OCI-LY7 (cell line): ENCODE measurements around the gene IGSF9. TPM values are rescaled to one million over a fixed set of nuclear protein-coding genes. Genes with fewer than 3 reads are reported as not detected.

ENCODE experiments used
- BruUV-seq: library from RNA; stranded (reverse); fragments of 400-500 nt; replicated peaks from 2 replicates; lab custom pipeline; 2021; lab: Mats Ljungman, UMichigan
- CTCF ChIA-PET: fragments of 300-600 bp; sonication (Branson Sonifier 250); formaldehyde crosslinking; loops from one replicate; lab custom pipeline; 2022; ENCODE audit warnings: antibody characterized with exemption; ENCODE audit not compliant: unreplicated experiment; lab: Charles Lee
- POLR2A ChIA-PET: fragments of 300-600 bp; sonication (Branson Sonifier 250); formaldehyde crosslinking; loops from one replicate; lab custom pipeline; 2022; ENCODE audit warnings: antibody characterized with exemption; lab: Charles Lee
- DNase-seq: peaks from one replicate; pipeline ENCODE4 v3.0.0-alpha.2; 2015; ENCODE audit warnings: low spot score
- H2AFZ ChIP-seq: fragments of 200-600 bp; sonication (generic), shearing (Covaris generic); 2 replicates; pipeline ENCODE4 v1.6.1; 2014; ENCODE audit warnings: mild to moderate bottlenecking, antibody characterized with exemption, low read length, moderate library complexity
- H3K27ac ChIP-seq: fragments of 200-600 bp; sonication (generic); 2 replicates; pipeline ENCODE4 v1.5.1; 2014; ENCODE audit warnings: mixed run types, low read depth, mild to moderate bottlenecking, moderate library complexity, low read length, inconsistent platforms; ENCODE audit not compliant: poor library complexity, severe bottlenecking
- H3K36me3 ChIP-seq: fragments of 200-600 bp; sonication (generic); 2 replicates; pipeline ENCODE4 v1.6.1; 2014; ENCODE audit warnings: mild to moderate bottlenecking, antibody characterized with exemption, low read length, moderate library complexity, mixed read lengths; ENCODE audit not compliant: insufficient read depth
- H3K4me1 ChIP-seq: fragments of 200-600 bp; sonication (generic); 2 replicates; pipeline ENCODE4 v1.5.1; 2014; ENCODE audit warnings: mild to moderate bottlenecking, low read length; ENCODE audit not compliant: insufficient read depth, poor library complexity, severe bottlenecking
- H3K4me2 ChIP-seq: fragments of 200-600 bp; sonication (generic); 2 replicates; pipeline ENCODE4 v1.6.1; 2014; ENCODE audit warnings: mild to moderate bottlenecking, low read length
- H3K4me3 ChIP-seq: fragments of 200-600 bp; sonication (generic); 2 replicates; pipeline ENCODE4 v1.5.1; 2014; ENCODE audit warnings: mild to moderate bottlenecking, low read depth, low read length; ENCODE audit not compliant: poor library complexity, severe bottlenecking
- H3K79me2 ChIP-seq: fragments of 200-600 bp; sonication (generic); 2 replicates; pipeline ENCODE4 v1.6.1; 2016; ENCODE audit warnings: low read depth, mild to moderate bottlenecking, low read length, moderate library complexity, mixed read lengths; ENCODE audit not compliant: insufficient read depth
- H3K9me2 ChIP-seq: fragments of 200-600 bp; sonication (generic); 2 replicates; pipeline ENCODE4 v1.6.1; 2016; ENCODE audit warnings: mild to moderate bottlenecking, low read length, mixed read lengths; ENCODE audit not compliant: insufficient read depth
- H3K9me3 ChIP-seq: fragments of 200-600 bp; sonication (generic); 2 replicates; pipeline ENCODE4 v1.6.1; 2014; ENCODE audit warnings: mild to moderate bottlenecking, mixed run types, low read length, mixed read lengths
- H4K20me1 ChIP-seq: fragments of 200-600 bp; sonication (generic); 2 replicates; pipeline ENCODE4 v1.6.1; 2014; ENCODE audit warnings: mild to moderate bottlenecking, antibody characterized with exemption, low read length, moderate library complexity, mixed read lengths; ENCODE audit not compliant: insufficient read depth
- CTCF ChIP-seq: fragments of 200-600 bp; sonication (generic); conservative IDR thresholded peaks from 2 replicates; pipeline ENCODE4 v1.5.1; 2014; ENCODE audit warnings: mild to moderate bottlenecking, antibody characterized with exemption, low read length, moderate library complexity, mixed read lengths
- EZH2phosphoT487 ChIP-seq: fragments of 200-600 bp; sonication (generic); IDR thresholded peaks from 2 replicates; pipeline ENCODE4 v1.6.1; 2018; ENCODE audit warnings: low read depth, borderline replicate concordance, mild to moderate bottlenecking, mixed run types, antibody characterized with exemption, low read length, moderate library complexity, mixed read lengths
- intact Hi-C: fragments of 100-400 bp; cut with micrococcal nuclease; formaldehyde crosslinking; loops from one replicate; pipeline ENCODE4 v1.10.0; 2022; ENCODE audit not compliant: unreplicated experiment
- total RNA-seq, 2 experiments: library from RNA; depleted of rRNA in 1 of 2; stranded (reverse); fragments of >200 nt in 1 of 2; shearing (Covaris generic) in 1 of 2; gene quantifications; 2 replicates each; pipeline ENCODE4 v1.2.3, GENCODE V29; 2014 to 2022

The IGSF9 gene
- total RNA-seq, 2 experiments from 2014 or later = not detected

DNA sequence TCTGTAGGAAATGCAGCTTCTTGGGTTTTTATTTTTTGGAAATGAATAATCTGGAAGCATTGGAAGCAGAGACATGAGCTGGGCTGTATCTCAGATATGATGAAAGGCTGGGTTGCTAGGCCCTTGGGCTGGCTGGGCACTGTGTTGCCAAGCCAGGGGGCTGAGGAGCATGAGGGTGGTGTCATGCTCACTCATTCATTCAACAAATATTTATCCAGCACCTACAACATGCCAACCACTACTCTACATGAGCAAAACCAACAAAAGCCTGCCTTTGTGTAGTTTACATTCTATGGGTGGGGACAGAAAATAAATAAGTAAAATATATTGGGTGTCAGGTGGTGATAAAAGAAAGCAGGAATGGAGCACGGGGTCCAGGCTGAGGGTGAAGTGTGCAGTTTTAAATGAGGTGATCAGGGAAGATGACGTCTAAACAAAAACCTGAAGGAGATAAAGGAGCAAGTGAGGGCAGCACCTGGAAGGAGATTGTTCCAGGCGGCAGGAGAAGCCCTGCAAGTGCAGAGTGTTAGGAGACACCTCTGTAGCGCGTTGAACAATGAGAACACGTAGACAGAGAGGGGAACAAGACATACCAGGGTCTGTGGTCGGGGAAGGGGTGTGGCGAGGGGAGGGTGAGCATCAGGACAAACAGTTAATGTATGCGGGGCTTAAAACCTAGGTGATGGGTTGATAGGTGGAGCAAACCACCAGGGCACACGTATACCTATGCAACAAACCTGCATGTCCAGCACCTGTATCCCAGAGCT lies 31.0 kb downstream of the IGSF9 start:
- no peak overlapping the region for H3K27ac ChIP-seq

GRCh38 chr1:159913451-159914192 lies 31.8 kb downstream of the IGSF9 start:
- Histone ChIP-seq H3K27ac (no peak overlapping the region), H3K36me3 (peaks cover 24% of the 10 kb centered on the region), H3K4me2 (no peak overlapping the region), H3K4me1 (peaks cover 21% of the 10 kb centered on the region), H4K20me1 (no peaks in the 10 kb centered on the region), H2AFZ (no peak overlapping the region), H3K79me2 (no peaks in the 10 kb centered on the region), H3K9me2 (no peaks in the 10 kb centered on the region), H3K9me3 (no peaks in the 10 kb centered on the region), H3K4me3 (no peak overlapping the region)
- intact Hi-C loops = no loop called here
- ChIA-PET POLR2A (no interaction called here), CTCF (no interaction called here)
- no peak for DNase-seq
- no TSS peak for BruUV-seq
- no peak for TF ChIP-seq EZH2phosphoT487

More for the DNA sequence above, 31.0 kb downstream of the IGSF9 start:
- POLR2A ChIA-PET = interaction anchor here (0.6 kb wide), 1 partner anchor 98 kb away, joined by 3 read pairs; no protein-coding TSS in a partner anchor
- BruUV-seq = no TSS peak
- CTCF ChIA-PET = no interaction called here
- H3K4me1 ChIP-seq = peaks cover 21% of the 10 kb centered on the region
- no peak for TF ChIP-seq EZH2phosphoT487
- no peak for TF ChIP-seq CTCF
- no peak overlapping the region for H3K4me2 ChIP-seq
- H3K36me3 ChIP-seq = peaks cover 32% of the 10 kb centered on the region
- H3K4me3 ChIP-seq = no peak overlapping the region
- no peak overlapping the region for H2AFZ ChIP-seq
- H3K9me3 ChIP-seq = no peaks in the 10 kb centered on the region
- no peaks in the 10 kb centered on the region for H4K20me1 ChIP-seq
- no peaks in the 10 kb centered on the region for H3K79me2 ChIP-seq
- intact Hi-C loops = no loop called here
- no peaks in the 10 kb centered on the region for H3K9me2 ChIP-seq
- no peak for DNase-seq

- peaks cover 7% of the 10 kb centered on the region; the same call in 1 of the 2 replicates for H3K36me3 ChIP-seq
- H3K4me2 ChIP-seq = peak overlapping the region; percentile 3; the same call in 1 of the 2 replicates
- ChIA-PET POLR2A (interaction anchor here (0.7 to 1.5 kb wide), 3 partner anchors 11 to 35 kb away, joined by 3 read pairs; no protein-coding TSS in a partner anchor), CTCF (interaction anchor here (0.6 kb wide), 1 partner anchor 46 kb away, joined by 3 read pairs; no protein-coding TSS in a partner anchor)
- H3K27ac ChIP-seq = no peak overlapping the region
- H3K9me2 ChIP-seq = no peaks in the 10 kb centered on the region
- BruUV-seq = no TSS peak
- no peaks in the 10 kb centered on the region for H4K20me1 ChIP-seq
- H2AFZ ChIP-seq = peak overlapping the region; percentile 71; the same call in 1 of the 2 replicates
- TF ChIP-seq EZH2phosphoT487 (no peak), CTCF (no peak)
- no peaks in the 10 kb centered on the region for H3K9me3 ChIP-seq
- intact Hi-C loops = no loop called here
- peaks cover 21% of the 10 kb centered on the region for H3K4me1 ChIP-seq
- H3K4me3 ChIP-seq = no peak overlapping the region
- no peak for DNase-seq
- H3K79me2 ChIP-seq = no peaks in the 10 kb centered on the region
These were observed 33.9 kb downstream of the IGSF9 start for GRCh38 chr1:159911326-159912070.
